GM23338 (cell line): ENCODE data around the gene DSCAML1. TPM values are rescaled to one million over a fixed set of nuclear protein-coding genes. Genes with fewer than 3 reads are reported as not detected.

ENCODE experiments used
- ATAC-seq: fragments of 200-7000 bp; cut with Tn5 transposase; 3 replicates; pipeline ENCODE4 v1.9.1; 2020
- DNase-seq: peaks from one replicate; pipeline ENCODE4 v3.0.0-alpha.2; 2015; ENCODE audit warnings: low spot score
- H2AFZ ChIP-seq: fragments of 200-600 bp; sonication (generic); 2 replicates; pipeline ENCODE4 v1.8.0; 2016; ENCODE audit warnings: antibody characterized with exemption, mild to moderate bottlenecking, moderate library complexity
- H3F3A ChIP-seq: fragments of 200-600 bp; sonication (generic); replicated peaks from 2 replicates; pipeline ENCODE4 v1.8.0; 2017; ENCODE audit warnings: antibody characterized with exemption, mixed run types, low read depth
- H3K27ac ChIP-seq: fragments of 200-600 bp; sonication (generic); 2 replicates; pipeline ENCODE4 v1.6.1; 2016; ENCODE audit warnings: low read depth
- H3K27me3 ChIP-seq: fragments of 200-600 bp; sonication (generic); 2 replicates; pipeline ENCODE4 v1.8.0; 2016; ENCODE audit warnings: mild to moderate bottlenecking, mixed run types, moderate library complexity; ENCODE audit not compliant: insufficient read depth
- H3K36me3 ChIP-seq: fragments of 200-600 bp; sonication (generic); 2 replicates; pipeline ENCODE4 v1.8.0; 2016; ENCODE audit warnings: mild to moderate bottlenecking; ENCODE audit not compliant: insufficient read depth
- H3K4me1 ChIP-seq: fragments of 200-600 bp; sonication (generic); 2 replicates; pipeline ENCODE4 v1.8.0; 2016; ENCODE audit warnings: mild to moderate bottlenecking, moderate library complexity; ENCODE audit not compliant: insufficient read depth
- H3K4me2 ChIP-seq: fragments of 200-600 bp; sonication (generic); 2 replicates; pipeline ENCODE4 v1.7.1; 2017; ENCODE audit warnings: mixed run types
- H3K4me3 ChIP-seq: fragments of 200-600 bp; sonication (generic); 2 replicates; pipeline ENCODE4 v1.6.1; 2016; ENCODE audit warnings: mixed run types
- H3K79me2 ChIP-seq: fragments of 200-600 bp; sonication (generic); replicated peaks from 2 replicates; pipeline ENCODE4 v1.8.0; 2017; ENCODE audit warnings: mild to moderate bottlenecking; ENCODE audit not compliant: insufficient read depth
- H3K9me2 ChIP-seq: fragments of 200-600 bp; sonication (generic); 2 replicates; pipeline ENCODE4 v1.8.0; 2017; ENCODE audit not compliant: insufficient read depth
- H4K20me1 ChIP-seq: fragments of 200-600 bp; sonication (generic); replicated peaks from 2 replicates; pipeline ENCODE4 v1.8.0; 2017; ENCODE audit warnings: mild to moderate bottlenecking; ENCODE audit not compliant: insufficient read depth
- H3K27ac Mint-ChIP-seq: 2 replicates; pipeline ENCODE4 v1.8.0; 2020; ENCODE audit warnings: inconsistent platforms, mild to moderate bottlenecking, moderate library complexity, mixed read lengths
- H3K27me3 Mint-ChIP-seq: 3 replicates; pipeline ENCODE4 v1.8.0; 2022; ENCODE audit warnings: low read depth, mild to moderate bottlenecking, moderate library complexity, mixed read lengths, inconsistent platforms; ENCODE audit not compliant: insufficient read depth, poor library complexity
- H3K36me3 Mint-ChIP-seq: 3 replicates; pipeline ENCODE4 v1.8.0; 2021; ENCODE audit warnings: low read depth, mild to moderate bottlenecking, inconsistent platforms, moderate library complexity, mixed read lengths
- H3K4me1 Mint-ChIP-seq: 3 replicates; pipeline ENCODE4 v1.8.0; 2020; ENCODE audit warnings: mild to moderate bottlenecking, inconsistent platforms, mixed read lengths
- H3K4me3 Mint-ChIP-seq: 3 replicates; pipeline ENCODE4 v1.8.0; 2021; ENCODE audit warnings: moderate library complexity, mild to moderate bottlenecking, inconsistent platforms, mixed read lengths
- H3K9me3 Mint-ChIP-seq: 3 replicates; pipeline ENCODE4 v1.8.0; 2020; ENCODE audit warnings: moderate library complexity, mild to moderate bottlenecking, inconsistent platforms, mixed read lengths
- CTCF ChIP-seq, 2 experiments: fragments of 200-600 bp in 1 of 2; sonication (generic) in 1 of 2; conservative IDR thresholded peaks; 2 replicates each; pipeline versions ENCODE4 v1.5.1 to v1.6.1; 2016 to 2017; ENCODE audit warnings: antibody characterized with exemption in 2 of 2, low read depth in 2 of 2, mild to moderate bottlenecking in 2 of 2, moderate library complexity in 1 of 2
- JUNB ChIP-seq: IDR thresholded peaks from one replicate; pipeline ENCODE4 v1.6.1; 2016; ENCODE audit warnings: antibody characterized with exemption; ENCODE audit not compliant: unreplicated experiment
- NANOG ChIP-seq: IDR thresholded peaks from 2 replicates; pipeline ENCODE4 v1.6.1; 2016; ENCODE audit warnings: antibody characterized with exemption, borderline replicate concordance
- POLR2AphosphoS5 ChIP-seq: IDR thresholded peaks from 2 replicates; pipeline ENCODE4 v1.6.1; 2016; ENCODE audit warnings: antibody characterized with exemption, low read depth
- STAT1 ChIP-seq: IDR thresholded peaks from one replicate; pipeline ENCODE4 v1.6.1; 2016; ENCODE audit warnings: antibody characterized with exemption; ENCODE audit not compliant: unreplicated experiment
- ZNF114 ChIP-seq: fragments of 250-450 bp; sonication (Bioruptor Pico); IDR thresholded peaks from 2 replicates; pipeline ENCODE4 v1.5.0; 2020; ENCODE audit warnings: mild to moderate bottlenecking, moderate library complexity
- polyA plus RNA-seq: library from polyadenylated mRNA; unstranded; fragments of >200 nt; fragmentation: Nextera tagmentation; extraction: Ambion mirVana; gene quantifications from 2 replicates; pipeline ENCODE4 v1.2.1, GENCODE V29; 2016
- total RNA-seq: library from RNA; depleted of rRNA; stranded (reverse); fragments of >200 nt; shearing (Covaris generic); gene quantifications from 2 replicates; pipeline ENCODE4 v1.2.3, GENCODE V29; 2014
- TF ChIP-seq, protein P1 (sequence below): fragments of 250-450 bp; sonication (Bioruptor Pico); IDR thresholded peaks from 2 replicates; pipeline ENCODE4 v1.5.0; 2020; ENCODE audit warnings: mild to moderate bottlenecking, moderate library complexity
- TF ChIP-seq, protein P2 (sequence below): IDR thresholded peaks from one replicate; pipeline ENCODE4 v1.6.1; 2018; ENCODE audit warnings: antibody characterized with exemption; ENCODE audit not compliant: unreplicated experiment

DSCAML1 gene
- total and polyA plus RNA-seq, 2 experiments from 2014 or later, result 0.17 TPM; not detected in 1

GRCh38 chr11:117585631-117586030 is 211.4 kb downstream of the DSCAML1 start (continued):
- TF ChIP-seq, protein P1, sequence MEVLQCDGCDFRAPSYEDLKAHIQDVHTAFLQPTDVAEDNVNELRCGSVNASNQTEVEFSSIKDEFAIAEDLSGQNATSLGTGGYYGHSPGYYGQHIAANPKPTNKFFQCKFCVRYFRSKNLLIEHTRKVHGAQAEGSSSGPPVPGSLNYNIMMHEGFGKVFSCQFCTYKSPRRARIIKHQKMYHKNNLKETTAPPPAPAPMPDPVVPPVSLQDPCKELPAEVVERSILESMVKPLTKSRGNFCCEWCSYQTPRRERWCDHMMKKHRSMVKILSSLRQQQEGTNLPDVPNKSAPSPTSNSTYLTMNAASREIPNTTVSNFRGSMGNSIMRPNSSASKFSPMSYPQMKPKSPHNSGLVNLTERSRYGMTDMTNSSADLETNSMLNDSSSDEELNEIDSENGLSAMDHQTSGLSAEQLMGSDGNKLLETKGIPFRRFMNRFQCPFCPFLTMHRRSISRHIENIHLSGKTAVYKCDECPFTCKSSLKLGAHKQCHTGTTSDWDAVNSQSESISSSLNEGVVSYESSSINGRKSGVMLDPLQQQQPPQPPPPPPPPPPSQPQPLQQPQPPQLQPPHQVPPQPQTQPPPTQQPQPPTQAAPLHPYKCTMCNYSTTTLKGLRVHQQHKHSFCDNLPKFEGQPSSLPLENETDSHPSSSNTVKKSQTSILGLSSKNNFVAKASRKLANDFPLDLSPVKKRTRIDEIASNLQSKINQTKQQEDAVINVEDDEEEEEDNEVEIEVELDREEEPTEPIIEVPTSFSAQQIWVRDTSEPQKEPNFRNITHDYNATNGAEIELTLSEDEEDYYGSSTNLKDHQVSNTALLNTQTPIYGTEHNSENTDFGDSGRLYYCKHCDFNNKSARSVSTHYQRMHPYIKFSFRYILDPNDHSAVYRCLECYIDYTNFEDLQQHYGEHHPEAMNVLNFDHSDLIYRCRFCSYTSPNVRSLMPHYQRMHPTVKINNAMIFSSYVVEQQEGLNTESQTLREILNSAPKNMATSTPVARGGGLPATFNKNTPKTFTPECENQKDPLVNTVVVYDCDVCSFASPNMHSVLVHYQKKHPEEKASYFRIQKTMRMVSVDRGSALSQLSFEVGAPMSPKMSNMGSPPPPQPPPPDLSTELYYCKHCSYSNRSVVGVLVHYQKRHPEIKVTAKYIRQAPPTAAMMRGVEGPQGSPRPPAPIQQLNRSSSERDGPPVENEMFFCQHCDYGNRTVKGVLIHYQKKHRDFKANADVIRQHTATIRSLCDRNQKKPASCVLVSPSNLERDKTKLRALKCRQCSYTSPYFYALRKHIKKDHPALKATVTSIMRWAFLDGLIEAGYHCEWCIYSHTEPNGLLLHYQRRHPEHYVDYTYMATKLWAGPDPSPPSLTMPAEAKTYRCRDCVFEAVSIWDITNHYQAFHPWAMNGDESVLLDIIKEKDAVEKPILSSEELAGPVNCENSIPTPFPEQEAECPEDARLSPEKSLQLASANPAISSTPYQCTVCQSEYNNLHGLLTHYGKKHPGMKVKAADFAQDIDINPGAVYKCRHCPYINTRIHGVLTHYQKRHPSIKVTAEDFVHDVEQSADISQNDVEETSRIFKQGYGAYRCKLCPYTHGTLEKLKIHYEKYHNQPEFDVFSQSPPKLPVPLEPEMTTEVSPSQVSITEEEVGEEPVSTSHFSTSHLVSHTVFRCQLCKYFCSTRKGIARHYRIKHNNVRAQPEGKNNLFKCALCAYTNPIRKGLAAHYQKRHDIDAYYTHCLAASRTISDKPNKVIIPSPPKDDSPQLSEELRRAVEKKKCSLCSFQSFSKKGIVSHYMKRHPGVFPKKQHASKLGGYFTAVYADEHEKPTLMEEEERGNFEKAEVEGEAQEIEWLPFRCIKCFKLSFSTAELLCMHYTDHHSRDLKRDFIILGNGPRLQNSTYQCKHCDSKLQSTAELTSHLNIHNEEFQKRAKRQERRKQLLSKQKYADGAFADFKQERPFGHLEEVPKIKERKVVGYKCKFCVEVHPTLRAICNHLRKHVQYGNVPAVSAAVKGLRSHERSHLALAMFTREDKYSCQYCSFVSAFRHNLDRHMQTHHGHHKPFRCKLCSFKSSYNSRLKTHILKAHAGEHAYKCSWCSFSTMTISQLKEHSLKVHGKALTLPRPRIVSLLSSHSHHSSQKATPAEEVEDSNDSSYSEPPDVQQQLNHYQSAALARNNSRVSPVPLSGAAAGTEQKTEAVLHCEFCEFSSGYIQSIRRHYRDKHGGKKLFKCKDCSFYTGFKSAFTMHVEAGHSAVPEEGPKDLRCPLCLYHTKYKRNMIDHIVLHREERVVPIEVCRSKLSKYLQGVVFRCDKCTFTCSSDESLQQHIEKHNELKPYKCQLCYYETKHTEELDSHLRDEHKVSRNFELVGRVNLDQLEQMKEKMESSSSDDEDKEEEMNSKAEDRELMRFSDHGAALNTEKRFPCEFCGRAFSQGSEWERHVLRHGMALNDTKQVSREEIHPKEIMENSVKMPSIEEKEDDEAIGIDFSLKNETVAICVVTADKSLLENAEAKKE (CRISPR knock-in tag), result no peak
- TF ChIP-seq CTCF (conservative IDR thresholded peaks at IDR 0.05; ENCODE audit: low read depth in 2 of 2) (no peak), NANOG (no peak)

GRCh38 chr11:117584056-117584830 is 212.8 kb downstream of the DSCAML1 start:
- Histone ChIP-seq H3K27ac (no peak overlapping the region), H3K4me3 (no peak overlapping the region), H3K79me2 (no peaks in the 10 kb centered on the region), H3K27me3 (no peaks in the 10 kb centered on the region), H3K36me3 (no peaks in the 10 kb centered on the region), H3K4me1 (peaks cover 24% of the 10 kb centered on the region), H2AFZ (no peak overlapping the region), H3K4me2 (peak overlapping the region; percentile 53; the same call in 1 of the 2 replicates), H3F3A (no peaks in the 10 kb centered on the region), H4K20me1 (no peaks in the 10 kb centered on the region), H3K9me2 (no peaks in the 10 kb centered on the region)
- DNase-seq (no peak), ATAC-seq (peak; percentile 15; the same call in 2 of the 3 replicates)
- no peak overlapping the region for H3K27ac Mint-ChIP-seq
- peaks cover 41% of the 10 kb centered on the region for H3K4me1 Mint-ChIP-seq
- no peak overlapping the region; the same call in 2 of the 3 replicates for H3K4me3 Mint-ChIP-seq
- peaks cover 17% of the 10 kb centered on the region for H3K27me3 Mint-ChIP-seq
- H3K9me3 Mint-ChIP-seq, result no peaks in the 10 kb centered on the region
- TF ChIP-seq STAT1 (no peak), JUNB (no peak), ZNF114 (CRISPR knock-in tag) (no peak), NANOG (no peak), POLR2AphosphoS5 (no peak)
- TF ChIP-seq, protein P2, sequence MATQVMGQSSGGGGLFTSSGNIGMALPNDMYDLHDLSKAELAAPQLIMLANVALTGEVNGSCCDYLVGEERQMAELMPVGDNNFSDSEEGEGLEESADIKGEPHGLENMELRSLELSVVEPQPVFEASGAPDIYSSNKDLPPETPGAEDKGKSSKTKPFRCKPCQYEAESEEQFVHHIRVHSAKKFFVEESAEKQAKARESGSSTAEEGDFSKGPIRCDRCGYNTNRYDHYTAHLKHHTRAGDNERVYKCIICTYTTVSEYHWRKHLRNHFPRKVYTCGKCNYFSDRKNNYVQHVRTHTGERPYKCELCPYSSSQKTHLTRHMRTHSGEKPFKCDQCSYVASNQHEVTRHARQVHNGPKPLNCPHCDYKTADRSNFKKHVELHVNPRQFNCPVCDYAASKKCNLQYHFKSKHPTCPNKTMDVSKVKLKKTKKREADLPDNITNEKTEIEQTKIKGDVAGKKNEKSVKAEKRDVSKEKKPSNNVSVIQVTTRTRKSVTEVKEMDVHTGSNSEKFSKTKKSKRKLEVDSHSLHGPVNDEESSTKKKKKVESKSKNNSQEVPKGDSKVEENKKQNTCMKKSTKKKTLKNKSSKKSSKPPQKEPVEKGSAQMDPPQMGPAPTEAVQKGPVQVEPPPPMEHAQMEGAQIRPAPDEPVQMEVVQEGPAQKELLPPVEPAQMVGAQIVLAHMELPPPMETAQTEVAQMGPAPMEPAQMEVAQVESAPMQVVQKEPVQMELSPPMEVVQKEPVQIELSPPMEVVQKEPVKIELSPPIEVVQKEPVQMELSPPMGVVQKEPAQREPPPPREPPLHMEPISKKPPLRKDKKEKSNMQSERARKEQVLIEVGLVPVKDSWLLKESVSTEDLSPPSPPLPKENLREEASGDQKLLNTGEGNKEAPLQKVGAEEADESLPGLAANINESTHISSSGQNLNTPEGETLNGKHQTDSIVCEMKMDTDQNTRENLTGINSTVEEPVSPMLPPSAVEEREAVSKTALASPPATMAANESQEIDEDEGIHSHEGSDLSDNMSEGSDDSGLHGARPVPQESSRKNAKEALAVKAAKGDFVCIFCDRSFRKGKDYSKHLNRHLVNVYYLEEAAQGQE, result no peak
- H3K36me3 Mint-ChIP-seq, result no peaks in the 10 kb centered on the region
